NB4 (cell line): ENCODE data around the gene CTNNA2.

Source experiments
- DNase-seq: peaks from one replicate; pipeline ENCODE4 v3.0.0; 2010; ENCODE audit warnings: low read depth
- H3K4me3 ChIP-seq: one replicate; pipeline ENCODE4 v1.5.1; 2011; ENCODE audit warnings: mild to moderate bottlenecking, low read depth, low read length, moderate library complexity
- MAX ChIP-seq: IDR thresholded peaks from 2 replicates; pipeline ENCODE4 v1.6.1; 2011; ENCODE audit warnings: low read depth, low read length
- MYC ChIP-seq: IDR thresholded peaks from 2 replicates; pipeline ENCODE4 v1.6.1; 2011; ENCODE audit warnings: low read depth, low read length
- POLR2A ChIP-seq: IDR thresholded peaks from 2 replicates; pipeline ENCODE4 v1.6.1; 2011; ENCODE audit warnings: mild to moderate bottlenecking; ENCODE audit not compliant: insufficient read length; ENCODE audit errors: extremely low read depth
- TF ChIP-seq, protein P1 (sequence below): IDR thresholded peaks from one replicate; pipeline ENCODE4 v1.5.1; 2012; ENCODE audit warnings: low read depth, low read length

CTNNA2 gene

GRCh38 chr2:79627237-79627636 lies 114.4 kb downstream of the CTNNA2 start:
- peak; percentile 62 for DNase-seq
- TF ChIP-seq MAX (no peak), MYC (no peak), POLR2A (no peak)
- TF ChIP-seq, protein P1, sequence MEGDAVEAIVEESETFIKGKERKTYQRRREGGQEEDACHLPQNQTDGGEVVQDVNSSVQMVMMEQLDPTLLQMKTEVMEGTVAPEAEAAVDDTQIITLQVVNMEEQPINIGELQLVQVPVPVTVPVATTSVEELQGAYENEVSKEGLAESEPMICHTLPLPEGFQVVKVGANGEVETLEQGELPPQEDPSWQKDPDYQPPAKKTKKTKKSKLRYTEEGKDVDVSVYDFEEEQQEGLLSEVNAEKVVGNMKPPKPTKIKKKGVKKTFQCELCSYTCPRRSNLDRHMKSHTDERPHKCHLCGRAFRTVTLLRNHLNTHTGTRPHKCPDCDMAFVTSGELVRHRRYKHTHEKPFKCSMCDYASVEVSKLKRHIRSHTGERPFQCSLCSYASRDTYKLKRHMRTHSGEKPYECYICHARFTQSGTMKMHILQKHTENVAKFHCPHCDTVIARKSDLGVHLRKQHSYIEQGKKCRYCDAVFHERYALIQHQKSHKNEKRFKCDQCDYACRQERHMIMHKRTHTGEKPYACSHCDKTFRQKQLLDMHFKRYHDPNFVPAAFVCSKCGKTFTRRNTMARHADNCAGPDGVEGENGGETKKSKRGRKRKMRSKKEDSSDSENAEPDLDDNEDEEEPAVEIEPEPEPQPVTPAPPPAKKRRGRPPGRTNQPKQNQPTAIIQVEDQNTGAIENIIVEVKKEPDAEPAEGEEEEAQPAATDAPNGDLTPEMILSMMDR, result no peak
- no peak overlapping the region for H3K4me3 ChIP-seq

DNA sequence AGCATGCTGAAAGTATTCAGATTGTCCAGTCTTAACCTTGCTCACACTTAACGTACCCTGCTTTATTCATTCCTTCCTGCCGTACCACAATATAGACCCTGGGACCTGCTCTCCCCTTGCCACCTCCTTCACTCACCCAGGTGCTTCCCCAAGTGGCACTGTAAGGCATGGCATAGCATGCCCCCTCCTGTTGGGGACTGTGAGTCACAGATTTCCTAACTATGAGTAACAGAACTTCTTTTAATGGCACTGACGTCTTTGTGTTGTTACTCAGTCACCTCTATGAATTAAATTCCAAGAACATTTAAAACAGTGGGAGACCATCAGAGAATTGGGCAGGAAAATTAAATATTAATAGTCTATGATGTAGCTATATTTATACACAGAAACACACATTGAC lies 117.2 kb downstream of the CTNNA2 start:
- no peak overlapping the region for H3K4me3 ChIP-seq
- peak; percentile 14 for DNase-seq
- TF ChIP-seq, protein P1, result no peak
- TF ChIP-seq POLR2A (no peak), MYC (no peak), MAX (no peak)

- no peak overlapping the region for H3K4me3 ChIP-seq
- no peak for DNase-seq
- no peak for TF ChIP-seq MAX
- no peak for TF ChIP-seq POLR2A
- TF ChIP-seq, protein P1, result no peak
- no peak for TF ChIP-seq MYC
Measured at GRCh38 chr2:79630972-79631557, 118.2 kb downstream of the CTNNA2 start.

DNA sequence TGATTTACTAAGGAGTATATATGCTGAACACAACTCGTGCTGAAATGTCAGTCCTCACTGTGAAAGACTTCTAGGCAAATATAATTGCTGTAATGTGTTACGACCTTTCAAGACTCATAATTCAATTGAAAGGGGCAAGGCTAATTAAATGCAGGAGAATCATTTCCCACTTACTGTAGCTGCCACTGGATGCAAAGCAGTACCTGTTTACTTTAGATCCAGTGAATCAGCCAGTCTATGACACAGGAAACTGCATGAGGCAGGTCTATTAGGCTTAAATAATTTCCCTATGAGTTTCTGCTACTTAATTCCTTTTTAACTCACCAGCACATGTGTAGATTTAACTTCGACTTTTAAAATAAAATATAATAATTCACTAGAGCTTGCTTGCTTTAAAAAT lies 125.6 kb downstream of the CTNNA2 start:
- H3K4me3 ChIP-seq, result no peak overlapping the region
- TF ChIP-seq MYC (no peak), POLR2A (no peak), MAX (no peak)
- TF ChIP-seq, protein P1, result no peak
- no peak for DNase-seq

DNA sequence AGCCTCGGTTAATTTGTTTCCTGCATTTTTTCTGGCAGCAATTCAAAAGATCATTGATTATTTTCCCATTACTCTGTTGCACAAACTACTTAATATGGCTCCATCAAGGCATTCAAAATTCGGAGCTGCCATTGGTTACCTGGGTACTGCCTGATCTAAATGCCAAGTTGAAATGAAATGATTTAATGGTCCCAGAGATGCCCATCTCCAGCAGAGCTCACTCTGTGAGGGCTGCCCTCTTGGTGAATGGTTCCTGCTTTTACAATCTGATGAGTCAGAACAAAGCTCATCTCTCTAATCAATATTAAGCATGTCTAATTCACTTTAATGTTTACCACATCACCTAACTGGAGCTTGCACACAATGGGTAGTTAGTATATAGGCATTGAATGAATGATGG lies 126.1 kb downstream of the CTNNA2 start:
- no peak overlapping the region for H3K4me3 ChIP-seq
- TF ChIP-seq, protein P1, result no peak
- no peak for TF ChIP-seq MYC
- TF ChIP-seq MAX, result no peak
- no peak for TF ChIP-seq POLR2A
- no peak for DNase-seq

DNA sequence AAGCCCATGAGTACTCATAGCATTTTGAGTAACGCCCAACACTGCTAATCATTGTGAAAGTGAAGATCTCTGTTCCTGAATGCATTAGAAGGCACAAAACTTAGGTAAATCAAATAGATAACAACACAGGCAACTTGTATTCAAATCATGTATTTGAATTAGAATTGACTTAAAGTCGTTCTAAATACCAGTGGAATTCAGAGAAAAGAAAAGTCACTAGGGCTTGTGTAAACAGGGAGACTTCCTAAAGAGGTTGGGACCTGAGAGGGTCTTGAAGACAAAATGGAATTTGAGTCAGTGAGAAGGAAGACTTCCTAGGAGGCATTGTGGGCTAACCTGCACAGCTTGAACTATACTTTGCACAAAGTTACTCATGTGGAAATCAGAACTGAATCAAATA lies 127.2 kb downstream of the CTNNA2 start:
- no peak for DNase-seq
- TF ChIP-seq MAX, result no peak
- TF ChIP-seq POLR2A, result no peak
- TF ChIP-seq, protein P1, result no peak
- no peak for TF ChIP-seq MYC
- no peak overlapping the region for H3K4me3 ChIP-seq
